Bronchial epithelial cell (primary cell): ENCODE results near the gene NANOS3. TPM values are rescaled to one million over a fixed set of nuclear protein-coding genes. Genes with fewer than 3 reads are reported as not detected.
"Not testable (repeated sequence)": the region's sequence is repeated elsewhere in the genome, so short reads cannot be mapped to it uniquely, and the experiment has no call there.

ENCODE experiments used
- DNase-seq: peaks from one replicate; pipeline ENCODE4 v3.0.0-alpha.2; 2010; ENCODE audit warnings: low read depth
- FAIRE-seq: peaks from 2 replicates; lab custom pipeline; 2011; peaks lifted over from hg19 to GRCh38; lab: Jason Lieb, UNC
- H3K27me3 ChIP-seq: 2 replicates; pipeline ENCODE4 v1.5.1; 2011; ENCODE audit warnings: low read length; ENCODE audit not compliant: control insufficient read depth, insufficient read depth
- H3K36me3 ChIP-seq: 2 replicates; pipeline ENCODE4 v1.5.1; 2011; ENCODE audit warnings: low read length; ENCODE audit not compliant: control insufficient read depth, insufficient read depth
- H3K4me3 ChIP-seq: 2 replicates; pipeline ENCODE4 v1.5.1; 2011; ENCODE audit warnings: mild to moderate bottlenecking, low read depth, low read length, control low read depth
- total RNA-seq: library from RNA; depleted of rRNA; stranded (reverse); fragments of >200 nt; gene quantifications from 2 replicates; pipeline ENCODE4 v1.2.1, GENCODE V29; 2014
- TF ChIP-seq, protein P1 (sequence below): IDR thresholded peaks from 2 replicates; pipeline ENCODE4 v1.5.1; 2011; ENCODE audit warnings: mild to moderate bottlenecking, moderate library complexity, low read length, control low read depth, inconsistent platforms; ENCODE audit not compliant: insufficient read depth, severe bottlenecking

NANOS3 gene
- total RNA-seq, 1 donor from 2014 or later, result 0.53 TPM

DNA sequence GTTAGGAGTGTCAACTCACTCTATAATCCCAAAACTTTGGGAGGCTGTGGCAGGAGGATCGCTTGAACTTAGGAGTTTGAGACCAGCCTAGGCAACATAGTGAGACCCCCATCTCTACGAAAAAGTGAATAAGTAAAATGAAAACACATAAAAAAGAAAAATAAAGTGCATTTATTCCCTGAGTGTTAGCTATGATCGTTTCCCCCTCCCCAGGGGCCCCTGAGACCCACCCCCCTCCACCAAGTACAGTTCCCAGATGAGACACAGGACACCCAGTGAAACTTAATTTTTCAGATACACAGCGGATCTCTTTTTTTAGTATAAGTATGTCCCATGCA is 28.6 kb upstream of the NANOS3 start:
- TF ChIP-seq, protein P1, sequence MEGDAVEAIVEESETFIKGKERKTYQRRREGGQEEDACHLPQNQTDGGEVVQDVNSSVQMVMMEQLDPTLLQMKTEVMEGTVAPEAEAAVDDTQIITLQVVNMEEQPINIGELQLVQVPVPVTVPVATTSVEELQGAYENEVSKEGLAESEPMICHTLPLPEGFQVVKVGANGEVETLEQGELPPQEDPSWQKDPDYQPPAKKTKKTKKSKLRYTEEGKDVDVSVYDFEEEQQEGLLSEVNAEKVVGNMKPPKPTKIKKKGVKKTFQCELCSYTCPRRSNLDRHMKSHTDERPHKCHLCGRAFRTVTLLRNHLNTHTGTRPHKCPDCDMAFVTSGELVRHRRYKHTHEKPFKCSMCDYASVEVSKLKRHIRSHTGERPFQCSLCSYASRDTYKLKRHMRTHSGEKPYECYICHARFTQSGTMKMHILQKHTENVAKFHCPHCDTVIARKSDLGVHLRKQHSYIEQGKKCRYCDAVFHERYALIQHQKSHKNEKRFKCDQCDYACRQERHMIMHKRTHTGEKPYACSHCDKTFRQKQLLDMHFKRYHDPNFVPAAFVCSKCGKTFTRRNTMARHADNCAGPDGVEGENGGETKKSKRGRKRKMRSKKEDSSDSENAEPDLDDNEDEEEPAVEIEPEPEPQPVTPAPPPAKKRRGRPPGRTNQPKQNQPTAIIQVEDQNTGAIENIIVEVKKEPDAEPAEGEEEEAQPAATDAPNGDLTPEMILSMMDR, result no peak
- no peaks in the 10 kb centered on the region for H3K36me3 ChIP-seq
- no peaks in the 10 kb centered on the region for H3K27me3 ChIP-seq
- H3K4me3 ChIP-seq, result no peak overlapping the region
- FAIRE-seq, result no peak
- no peak for DNase-seq

DNA sequence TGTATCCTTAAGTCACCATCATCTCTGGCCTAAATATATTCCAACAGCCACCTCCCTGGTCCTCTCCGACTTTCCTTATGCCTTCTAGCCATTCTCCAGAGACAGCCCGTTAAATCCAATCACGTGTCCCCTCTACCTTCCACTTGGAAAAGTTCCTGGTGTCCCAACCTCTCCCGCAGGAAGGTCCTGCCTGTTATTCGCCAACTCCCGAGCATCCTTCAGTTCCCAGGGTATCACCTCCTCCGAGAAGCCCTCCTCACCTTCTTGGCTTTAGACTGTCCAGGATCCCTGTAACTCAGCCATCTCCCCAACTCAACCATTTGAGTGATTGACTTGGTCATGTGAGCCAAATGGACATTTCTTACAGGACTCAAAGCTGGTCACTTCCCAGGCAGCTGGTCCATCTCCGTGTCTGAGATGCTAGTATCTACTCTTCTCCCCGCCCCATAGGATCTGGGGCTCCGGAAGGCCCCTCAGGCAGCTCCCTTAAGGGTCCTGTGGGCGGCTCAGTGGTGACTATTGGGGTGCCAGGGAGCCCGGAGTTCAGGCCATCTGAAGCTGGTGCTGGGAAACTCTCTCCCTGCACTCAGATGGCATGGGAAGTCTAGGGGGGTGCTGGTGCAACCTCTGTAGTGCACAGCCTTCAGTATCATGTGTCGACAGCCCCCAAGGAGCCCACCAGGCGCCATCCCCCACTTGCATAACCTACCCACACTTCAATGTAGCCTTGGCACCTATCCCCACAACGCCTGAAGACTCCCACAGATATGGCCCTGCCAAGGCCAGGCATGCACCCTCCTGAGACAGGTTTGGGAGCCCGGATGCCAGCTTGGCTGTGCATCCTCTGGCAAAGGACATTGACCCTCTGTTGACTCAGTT is 27.9 kb upstream of the NANOS3 start:
- no peak for DNase-seq
- TF ChIP-seq, protein P1, result no peak
- FAIRE-seq, result no peak
- H3K27me3 ChIP-seq, result no peaks in the 10 kb centered on the region
- no peaks in the 10 kb centered on the region for H3K36me3 ChIP-seq
- no peak overlapping the region for H3K4me3 ChIP-seq

DNA sequence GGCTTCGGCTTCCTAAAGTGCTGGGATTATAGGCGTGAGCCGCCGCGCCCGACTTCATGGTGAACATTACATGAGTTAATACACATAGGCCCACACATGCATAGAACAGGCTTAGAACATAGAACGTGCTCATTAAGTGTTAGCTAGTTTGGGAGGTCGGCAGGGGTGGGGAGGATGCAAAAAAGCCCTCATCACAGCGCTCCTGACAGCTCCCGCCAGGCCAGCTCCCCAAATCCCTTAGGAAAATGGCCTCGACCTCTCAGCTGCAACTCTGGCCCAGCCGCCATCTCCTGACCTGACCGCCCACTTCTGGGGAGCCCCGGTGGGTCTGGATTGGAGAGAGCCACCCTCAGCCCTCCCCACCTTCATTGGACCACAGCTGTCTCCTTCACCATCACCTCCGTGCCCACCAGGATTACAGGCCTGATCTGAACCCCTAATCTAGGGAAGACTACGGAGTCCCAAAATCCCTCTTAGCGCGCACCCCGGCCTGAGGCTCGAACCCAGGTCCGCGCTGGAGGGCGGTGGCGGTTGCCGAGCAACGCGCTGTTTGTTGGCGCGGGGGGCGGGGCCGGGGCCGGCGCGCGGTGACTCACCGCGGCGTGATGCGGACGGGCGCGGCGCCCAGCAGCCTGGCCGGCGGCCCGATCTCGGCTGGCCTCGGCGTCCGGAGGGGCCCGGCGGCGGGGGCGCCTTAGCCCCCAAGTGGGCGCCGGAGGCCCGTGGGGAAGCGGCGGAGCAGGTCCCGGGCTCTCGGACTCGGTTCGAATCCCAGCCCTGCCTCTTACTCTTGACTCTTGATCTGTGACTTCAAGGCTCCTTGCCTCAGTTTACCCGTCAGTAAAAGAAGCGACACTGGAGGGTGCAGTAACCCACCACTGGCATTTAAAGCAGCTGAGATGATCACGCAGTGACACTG is 26.7 kb upstream of the NANOS3 start:
- Histone ChIP-seq H3K27me3 (no peaks in the 10 kb centered on the region), H3K4me3 (peak overlapping the region; percentile 32), H3K36me3 (no peaks in the 10 kb centered on the region)
- TF ChIP-seq, protein P1, result no peak
- FAIRE-seq (no peak), DNase-seq (no peak)

DNA sequence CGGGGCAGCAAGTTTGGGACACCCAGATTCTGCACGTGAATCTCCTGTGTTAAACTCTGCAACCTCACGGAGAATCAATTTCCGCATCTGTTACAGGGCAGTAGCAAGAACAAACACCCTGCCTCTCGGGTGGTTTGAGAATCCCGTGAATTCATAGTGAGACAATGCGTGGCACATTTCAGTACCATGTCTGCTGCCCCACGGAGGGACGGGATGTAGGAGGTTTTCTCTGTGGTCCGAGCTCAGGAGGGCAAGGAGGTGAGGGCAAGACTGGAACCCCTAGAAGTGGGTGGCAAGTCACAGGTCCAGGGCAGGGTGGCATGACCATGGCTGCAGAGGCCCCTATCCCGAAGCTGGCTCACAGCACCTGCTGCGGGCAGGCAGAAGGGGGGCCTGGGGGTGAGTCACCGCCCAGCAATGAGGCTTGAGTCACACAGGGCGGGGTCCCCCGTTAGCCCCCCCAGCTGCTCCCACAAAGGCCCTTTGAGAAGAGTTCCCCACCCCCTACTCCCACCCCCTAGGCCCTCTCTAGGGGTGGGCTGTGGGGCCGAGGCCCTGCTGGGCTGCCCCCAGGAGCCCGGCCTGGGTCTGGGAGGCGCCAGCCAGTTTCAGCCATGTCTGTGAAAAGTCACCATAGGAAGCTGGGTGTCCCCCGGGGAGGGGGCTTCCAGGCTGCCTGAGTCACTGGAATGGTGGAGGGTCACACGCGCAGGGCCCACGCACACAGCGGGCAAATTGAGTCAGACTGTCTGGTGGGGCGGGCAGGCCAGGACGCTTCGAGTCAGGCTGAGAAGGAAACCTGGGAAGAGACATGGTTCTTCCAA is 25.8 kb upstream of the NANOS3 start:
- FAIRE-seq (no peak), DNase-seq (peak; percentile 85)
- H3K4me3 ChIP-seq, result peak overlapping the region; percentile 32
- H3K27me3 ChIP-seq, result no peaks in the 10 kb centered on the region
- TF ChIP-seq, protein P1, result no peak
- no peaks in the 10 kb centered on the region for H3K36me3 ChIP-seq

DNA sequence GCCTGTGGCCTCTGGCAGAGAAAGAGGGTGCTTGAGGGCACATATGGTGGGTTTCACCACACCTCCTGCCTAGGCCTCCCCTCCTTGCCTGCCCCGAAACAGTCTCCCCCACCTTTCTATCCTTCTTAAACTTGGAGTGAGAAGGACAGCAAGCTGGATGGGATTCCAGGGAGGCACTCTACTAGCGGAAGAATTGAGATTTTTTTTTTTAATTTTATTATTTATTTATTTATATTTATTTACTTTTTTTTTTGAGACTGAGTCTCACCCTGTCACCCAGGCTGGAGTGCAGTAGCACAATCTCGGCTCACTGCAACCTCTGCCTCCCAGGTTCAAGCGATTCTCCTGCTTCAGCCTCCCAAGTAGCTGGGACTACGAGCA is 25.2 kb upstream of the NANOS3 start:
- not testable (repeated sequence) for H3K36me3 ChIP-seq, DNase-seq, FAIRE-seq, H3K27me3 ChIP-seq, H3K4me3 ChIP-seq

DNA sequence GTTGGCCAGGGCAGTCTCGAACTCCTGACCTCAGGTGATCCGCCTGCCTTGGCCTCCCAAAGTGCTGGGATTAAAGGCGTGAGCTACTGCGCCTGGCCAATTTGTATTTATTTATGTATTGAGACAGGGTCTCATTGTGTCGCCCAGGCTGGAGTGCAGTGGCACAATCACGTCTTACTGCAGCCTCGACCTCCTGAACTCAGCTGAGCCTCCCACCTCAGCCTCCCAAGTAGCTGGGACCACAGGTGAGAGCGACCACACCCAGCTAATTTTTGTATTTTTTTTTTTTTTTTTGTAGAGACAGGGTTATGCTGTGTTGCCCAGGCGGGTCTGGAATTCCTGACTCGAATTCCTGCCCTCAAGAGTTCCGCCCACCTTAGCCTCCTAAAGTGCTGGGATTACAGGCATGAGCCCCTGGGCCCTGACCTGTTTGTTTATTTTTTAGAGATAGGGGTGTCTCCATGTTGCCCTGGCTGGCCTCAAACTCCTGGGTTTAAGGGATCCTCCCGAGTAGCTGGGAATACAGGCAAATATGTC is 24.7 kb upstream of the NANOS3 start:
- not testable (repeated sequence) for H3K4me3 ChIP-seq, H3K27me3 ChIP-seq, DNase-seq, FAIRE-seq, H3K36me3 ChIP-seq
